Activated T-cell treated with anti-CD3 and anti-CD28 coated beads, Interleukin-2, amount 50 U/mL, for 1 hour (primary cell): Measurements from ENCODE around the gene LYSMD2.
A peak's percentile ranks its signal among the peaks of the same experiment; 100 is the strongest.

ENCODE experiments used
- DNase-seq: peaks from one replicate; pipeline ENCODE4 v3.0.0-alpha.2; 2020

The LYSMD2 gene

DNA sequence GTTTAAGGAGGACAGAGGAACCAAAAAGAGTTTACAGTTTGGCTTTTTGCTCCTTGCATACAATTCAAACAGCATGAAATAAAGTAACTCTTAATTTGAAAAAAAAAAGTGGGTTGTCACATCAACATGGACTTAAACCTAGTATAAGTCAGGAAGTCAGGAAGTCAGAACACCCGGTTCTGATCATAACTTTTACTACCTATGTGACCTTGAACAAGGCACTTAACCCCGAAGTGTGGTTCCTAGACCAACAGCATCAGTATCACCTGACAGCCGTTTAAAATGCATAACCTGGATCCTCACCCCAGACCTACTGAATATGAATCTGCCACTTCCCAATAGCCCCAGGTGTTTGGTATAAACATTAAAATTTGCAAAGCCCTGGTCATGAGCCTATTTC lies 18.7 kb downstream of the LYSMD2 start:
- no peak for DNase-seq

DNA sequence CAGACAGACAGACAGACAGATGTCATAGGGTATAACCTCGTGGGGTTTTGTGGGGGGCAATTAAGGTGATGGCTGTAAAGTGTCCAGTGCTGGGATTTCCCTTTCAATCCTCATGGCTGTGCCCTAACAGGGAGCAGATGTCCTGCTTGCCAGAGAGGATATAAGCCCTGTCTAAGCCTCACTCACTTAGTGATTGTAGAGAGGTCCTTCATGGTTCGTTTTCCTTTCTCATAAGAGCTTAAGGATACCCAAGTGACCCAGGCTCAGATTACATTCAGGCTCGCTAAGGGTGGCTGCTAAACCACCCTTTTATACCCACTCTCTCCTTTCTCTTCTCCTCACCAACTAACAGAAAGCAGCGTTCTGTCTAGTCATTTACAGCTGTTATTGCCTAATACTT lies 19.2 kb downstream of the LYSMD2 start:
- no peak for DNase-seq

- no peak for DNase-seq
Observed at GRCh38 chr15:51714911-51715310, 22.5 kb downstream of the LYSMD2 start.

GRCh38 chr15:51714162-51714561 lies 23.3 kb downstream of the LYSMD2 start:
- DNase-seq, result no peak

- DNase-seq, result no peak
Observed at GRCh38 chr15:51709031-51709430, 28.4 kb downstream of the LYSMD2 start.

- no peak for DNase-seq
Observed at GRCh38 chr15:51708013-51708412, 29.4 kb downstream of the LYSMD2 start.

DNA sequence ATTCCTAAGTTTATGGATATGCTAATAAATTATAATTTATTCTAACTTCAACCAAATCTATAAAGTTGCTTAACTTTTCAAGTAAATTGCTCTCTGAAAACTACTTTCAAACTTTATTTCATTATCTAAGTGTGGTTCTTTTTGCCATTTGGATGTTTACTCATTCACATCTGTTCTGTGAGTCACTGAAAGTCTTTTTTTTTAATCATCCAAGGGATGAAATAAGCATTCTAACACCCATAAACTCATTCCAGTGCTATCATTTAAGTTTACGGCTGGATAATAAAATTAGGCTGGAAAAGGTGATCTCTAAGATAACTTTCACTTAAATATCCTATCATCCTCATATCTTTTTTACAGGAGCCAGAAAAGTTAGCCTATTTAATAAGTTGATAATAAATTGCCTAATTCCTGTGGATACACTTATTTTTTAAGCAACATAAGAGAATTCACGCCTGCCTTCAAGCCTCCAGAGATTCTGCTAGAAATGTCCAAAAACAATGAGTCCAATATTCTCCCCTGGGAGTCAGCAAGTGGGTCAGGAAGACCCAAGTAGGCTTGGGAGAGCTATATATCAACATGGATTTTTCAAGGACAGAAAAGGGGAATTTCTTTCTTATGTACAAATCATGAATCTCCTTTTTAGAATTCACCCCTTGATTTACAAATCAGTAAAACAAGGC lies 30.4 kb downstream of the LYSMD2 start:
- no peak for DNase-seq

- no peak for DNase-seq
Observed at GRCh38 chr15:51706291-51706690, 31.2 kb downstream of the LYSMD2 start.

DNA sequence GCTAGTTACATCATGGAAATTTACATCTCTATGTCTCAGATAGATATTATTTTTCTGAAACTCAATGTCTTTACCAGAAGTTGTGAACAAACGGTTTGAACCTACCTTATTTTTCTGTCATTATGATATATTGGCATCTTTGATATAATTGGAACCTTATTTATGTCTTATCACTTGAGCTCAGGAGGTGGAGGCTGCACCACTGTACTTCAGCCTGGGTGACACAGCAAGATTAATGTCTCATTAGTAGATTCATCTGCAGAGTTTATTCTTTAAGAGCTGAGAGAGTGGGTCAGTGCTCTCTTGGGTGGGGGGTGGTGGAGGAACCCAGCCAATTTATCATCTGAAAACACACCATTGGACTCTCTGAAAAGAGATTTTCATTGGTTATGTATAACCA lies 34.7 kb downstream of the LYSMD2 start:
- no peak for DNase-seq

DNA sequence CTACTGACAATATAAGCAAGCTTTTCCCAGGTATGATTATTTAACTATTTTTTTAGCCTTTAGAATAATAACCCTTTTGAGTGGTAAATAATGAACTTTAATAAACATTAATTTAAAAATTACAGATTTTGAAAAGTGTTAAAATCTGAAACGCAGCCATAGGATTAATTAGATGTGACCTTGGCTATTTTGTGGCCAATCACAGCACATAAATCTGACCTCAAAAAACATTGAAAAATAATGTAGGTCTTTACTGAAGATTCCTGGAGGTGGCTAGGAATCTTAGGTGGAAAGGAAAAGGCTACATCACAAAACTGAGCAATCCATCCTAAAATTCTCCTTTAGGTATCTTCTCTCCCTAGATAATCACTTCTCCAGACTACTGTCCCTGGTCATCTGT lies 38.1 kb downstream of the LYSMD2 start:
- DNase-seq, result no peak

DNA sequence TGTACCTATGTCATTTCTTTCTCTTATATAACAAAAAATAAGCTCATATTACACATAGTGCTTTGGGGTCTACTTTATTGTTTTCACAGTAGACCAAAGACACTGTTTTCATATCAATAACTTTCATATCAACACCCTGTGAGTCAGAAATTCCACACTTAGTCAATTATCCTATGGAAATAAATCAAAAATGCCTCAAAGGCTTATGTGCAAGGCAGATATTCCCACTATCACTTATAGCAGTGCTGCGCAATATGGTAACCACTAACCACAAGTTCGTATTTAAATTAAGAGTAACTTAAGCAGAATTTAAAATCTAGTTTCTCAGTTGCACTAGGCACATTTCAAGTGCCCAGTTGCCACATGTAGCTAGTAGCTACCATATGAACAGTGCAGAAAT lies 40.3 kb downstream of the LYSMD2 start:
- DNase-seq, result no peak

GRCh38 chr15:51696566-51696965 lies 40.9 kb downstream of the LYSMD2 start:
- DNase-seq, result no peak

DNA sequence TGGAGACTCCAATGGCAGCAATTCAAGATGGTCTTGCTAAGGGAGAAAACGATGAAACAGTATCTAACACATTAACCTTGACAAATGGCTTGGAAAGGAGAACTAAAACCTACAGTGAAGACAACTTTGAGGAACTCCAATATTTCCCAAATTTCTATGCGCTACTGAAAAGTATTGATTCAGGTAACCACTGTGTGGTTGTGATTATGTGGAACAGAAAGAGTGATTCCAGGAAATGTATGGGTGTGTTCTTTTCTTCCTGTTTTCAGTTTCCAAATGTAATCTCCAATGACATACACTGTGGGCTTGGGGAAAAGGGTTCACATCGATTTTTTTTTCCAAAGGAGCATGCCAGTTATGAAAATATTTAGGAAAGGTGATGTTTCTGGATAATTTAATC lies 45.3 kb downstream of the LYSMD2 start:
- no peak for DNase-seq

DNA sequence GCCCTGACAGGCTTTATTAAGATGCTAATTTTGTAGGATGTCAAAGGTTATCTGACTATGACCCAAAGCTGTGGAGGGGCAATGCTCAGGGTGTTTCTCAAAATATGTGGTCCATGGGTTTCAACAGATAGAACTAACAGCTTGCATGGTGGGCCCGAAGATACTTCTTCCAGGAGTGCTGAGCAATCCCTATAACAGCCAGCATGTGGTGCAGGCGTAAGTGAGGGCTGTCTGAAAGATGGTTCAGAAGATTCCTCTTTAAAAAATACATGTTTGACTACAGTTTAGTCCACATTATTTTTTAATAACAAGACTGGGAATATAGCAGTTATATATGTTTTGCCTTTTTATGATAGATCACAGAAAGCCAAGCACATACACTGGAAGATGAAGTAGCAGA lies 48.6 kb downstream of the LYSMD2 start:
- no peak for DNase-seq

GRCh38 chr15:51687565-51687964 lies 49.9 kb downstream of the LYSMD2 start:
- DNase-seq, result no peak

DNA sequence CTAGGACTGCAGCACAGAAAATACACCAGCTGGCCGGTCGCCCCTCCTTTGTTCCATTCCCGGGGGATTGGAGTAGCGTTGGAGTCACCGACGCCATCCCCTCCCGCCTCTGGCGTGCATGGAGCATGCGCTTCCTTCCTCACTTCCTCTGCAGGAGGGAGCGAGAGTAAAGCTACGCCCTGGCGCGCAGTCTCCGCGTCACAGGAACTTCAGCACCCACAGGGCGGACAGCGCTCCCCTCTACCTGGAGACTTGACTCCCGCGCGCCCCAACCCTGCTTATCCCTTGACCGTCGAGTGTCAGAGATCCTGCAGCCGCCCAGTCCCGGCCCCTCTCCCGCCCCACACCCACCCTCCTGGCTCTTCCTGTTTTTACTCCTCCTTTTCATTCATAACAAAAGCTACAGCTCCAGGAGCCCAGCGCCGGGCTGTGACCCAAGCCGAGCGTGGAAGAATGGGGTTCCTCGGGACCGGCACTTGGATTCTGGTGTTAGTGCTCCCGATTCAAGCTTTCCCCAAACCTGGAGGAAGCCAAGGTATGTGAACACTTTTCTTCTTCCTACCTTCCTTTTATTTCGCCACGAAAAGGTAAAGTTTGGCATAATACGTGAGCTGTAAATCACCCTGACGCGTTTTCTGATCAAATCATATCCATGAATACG lies 56.0 kb downstream of the LYSMD2 start, which contains the start of gene SCG3:
SCG3 (plus strand) TSS at position 201 of the 661 bp plus-strand sequence; CDS start at position 454, 253 bp downstream.
- peak; percentile 61 for DNase-seq

DNA sequence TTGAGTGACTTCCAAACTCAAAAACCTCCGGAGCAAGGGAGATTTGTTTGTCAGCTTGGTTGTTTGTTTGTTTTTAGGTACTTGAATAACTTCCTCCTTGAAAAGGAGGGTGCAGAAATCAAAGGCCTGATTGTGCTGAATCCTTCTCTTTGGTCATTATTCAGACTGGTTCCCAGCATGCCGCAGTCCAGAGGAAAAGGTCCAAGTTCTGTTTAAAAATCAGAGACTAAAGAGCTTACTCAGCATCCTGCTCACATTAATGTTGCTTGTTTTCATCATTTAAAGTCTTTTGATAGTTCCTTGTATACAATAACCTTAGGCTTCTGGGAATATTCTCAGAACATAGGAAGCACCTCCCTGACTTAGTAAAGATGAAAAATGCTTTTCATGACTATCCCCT lies 57.1 kb downstream of the LYSMD2 start:
- no peak for DNase-seq

GRCh38 chr15:51678096-51678495 lies 59.4 kb downstream of the LYSMD2 start:
- no peak for DNase-seq

GRCh38 chr15:51677452-51677851 lies 60.0 kb downstream of the LYSMD2 start:
- no peak for DNase-seq

GRCh38 chr15:51677021-51677420 lies 60.4 kb downstream of the LYSMD2 start:
- no peak for DNase-seq

- no peak for DNase-seq
Observed at GRCh38 chr15:51675234-51675633, 62.2 kb downstream of the LYSMD2 start.
